Gastroesophageal sphincter (tissue), 3 donors: ENCODE data around the gene TMEM198.

Source experiments
- POLR2AphosphoS5 ChIP-seq: sonication (generic); formaldehyde crosslinking; IDR thresholded peaks from one replicate; pipeline ENCODE4 v1.6.1; 2017; ENCODE audit warnings: antibody characterized with exemption
- TF ChIP-seq, protein P1 (sequence below), 4 experiments: fragments of 200-600 bp in 2 of 4; fragments of 450-650 bp in 2 of 4; sonication (generic) in 1 of 4; IDR thresholded peaks; one replicate each; pipeline ENCODE4 v1.5.1; 2017 to 2019; ENCODE audit warnings: antibody characterized with exemption in 4 of 4, mild to moderate bottlenecking in 2 of 4, moderate library complexity in 2 of 4

DNA sequence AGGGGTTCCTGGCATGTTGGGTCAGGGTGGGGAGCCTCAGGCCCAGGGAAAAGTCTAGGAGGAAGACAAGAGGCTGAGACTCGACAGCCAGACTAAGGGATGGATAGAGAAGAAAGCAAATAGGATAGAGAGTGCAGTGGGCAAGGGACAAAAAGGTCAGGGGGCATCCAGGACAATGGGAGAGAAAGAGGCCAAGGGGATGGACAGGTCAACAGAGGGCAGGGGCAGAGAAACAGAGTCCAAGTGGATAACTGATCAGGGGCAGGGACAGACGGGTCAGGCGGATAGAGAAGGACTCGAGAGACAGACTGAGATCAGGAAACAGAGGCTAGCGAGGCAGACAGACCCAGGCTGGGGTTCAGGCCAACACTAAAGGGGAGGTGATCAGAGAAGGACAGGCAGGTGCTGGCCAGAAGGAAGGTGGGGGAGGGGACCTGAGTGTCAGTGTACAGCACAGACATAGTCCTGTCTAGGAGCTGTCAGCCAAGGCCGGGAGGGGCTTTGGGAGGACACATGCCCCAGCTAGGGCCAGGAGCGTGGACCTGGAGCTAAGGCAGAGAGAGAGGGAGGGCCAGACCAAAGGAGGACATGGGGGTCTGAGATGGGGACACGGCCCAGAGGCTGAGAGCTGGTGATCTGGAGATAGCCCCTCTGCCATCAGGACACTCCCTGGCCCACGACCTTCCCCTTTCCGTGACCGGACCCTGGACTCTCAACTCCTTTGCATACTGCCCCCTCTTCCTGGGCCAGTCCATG, 17.3 kb upstream of the TMEM198 start:
- TF ChIP-seq, protein P1, sequence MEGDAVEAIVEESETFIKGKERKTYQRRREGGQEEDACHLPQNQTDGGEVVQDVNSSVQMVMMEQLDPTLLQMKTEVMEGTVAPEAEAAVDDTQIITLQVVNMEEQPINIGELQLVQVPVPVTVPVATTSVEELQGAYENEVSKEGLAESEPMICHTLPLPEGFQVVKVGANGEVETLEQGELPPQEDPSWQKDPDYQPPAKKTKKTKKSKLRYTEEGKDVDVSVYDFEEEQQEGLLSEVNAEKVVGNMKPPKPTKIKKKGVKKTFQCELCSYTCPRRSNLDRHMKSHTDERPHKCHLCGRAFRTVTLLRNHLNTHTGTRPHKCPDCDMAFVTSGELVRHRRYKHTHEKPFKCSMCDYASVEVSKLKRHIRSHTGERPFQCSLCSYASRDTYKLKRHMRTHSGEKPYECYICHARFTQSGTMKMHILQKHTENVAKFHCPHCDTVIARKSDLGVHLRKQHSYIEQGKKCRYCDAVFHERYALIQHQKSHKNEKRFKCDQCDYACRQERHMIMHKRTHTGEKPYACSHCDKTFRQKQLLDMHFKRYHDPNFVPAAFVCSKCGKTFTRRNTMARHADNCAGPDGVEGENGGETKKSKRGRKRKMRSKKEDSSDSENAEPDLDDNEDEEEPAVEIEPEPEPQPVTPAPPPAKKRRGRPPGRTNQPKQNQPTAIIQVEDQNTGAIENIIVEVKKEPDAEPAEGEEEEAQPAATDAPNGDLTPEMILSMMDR (IDR thresholded peaks at IDR 0.05): no peak
- TF ChIP-seq POLR2AphosphoS5: no peak
